ENCODE data around the gene TMEM187.

TMEM187 gene

DNA sequence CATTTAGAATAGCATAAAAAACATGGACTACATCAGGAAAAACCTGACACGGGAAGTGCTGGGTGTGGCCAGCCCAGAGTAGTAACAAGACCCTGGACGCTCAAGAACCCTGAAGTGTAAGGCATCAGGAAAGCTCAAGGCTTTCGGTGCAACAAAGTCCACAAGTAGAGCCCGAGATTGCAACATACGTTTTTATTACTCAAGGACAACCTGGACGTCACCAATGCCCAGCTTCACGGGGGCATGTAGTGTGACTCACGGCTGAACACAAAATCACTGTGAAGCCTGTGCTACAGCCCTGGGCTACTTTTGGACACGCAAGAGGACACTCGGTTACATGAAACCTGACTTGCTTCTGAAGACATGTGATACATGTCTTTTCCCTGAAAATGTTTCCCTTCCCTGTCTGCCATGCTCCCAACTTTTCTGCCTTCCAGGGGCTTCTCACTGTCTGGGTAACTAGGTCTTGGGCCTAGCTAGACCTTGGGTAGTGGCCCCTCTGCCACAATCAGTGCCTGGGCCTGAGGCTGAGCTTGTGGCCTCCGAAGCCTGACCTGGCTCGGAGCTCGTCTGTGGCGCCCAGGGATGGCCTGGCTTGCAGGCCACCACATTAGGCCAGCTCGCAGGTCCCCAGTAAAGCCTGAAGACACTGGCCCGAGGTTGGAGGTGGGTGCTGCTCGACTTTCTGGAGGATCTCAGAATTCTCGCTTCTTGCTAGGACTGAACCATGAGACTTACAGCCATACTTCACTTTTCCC is 38.0 kb downstream of the TMEM187 start:
- no peak overlapping the region for H3K27ac ChIP-seq (ENCODE audit: low read depth, low read length)

DNA sequence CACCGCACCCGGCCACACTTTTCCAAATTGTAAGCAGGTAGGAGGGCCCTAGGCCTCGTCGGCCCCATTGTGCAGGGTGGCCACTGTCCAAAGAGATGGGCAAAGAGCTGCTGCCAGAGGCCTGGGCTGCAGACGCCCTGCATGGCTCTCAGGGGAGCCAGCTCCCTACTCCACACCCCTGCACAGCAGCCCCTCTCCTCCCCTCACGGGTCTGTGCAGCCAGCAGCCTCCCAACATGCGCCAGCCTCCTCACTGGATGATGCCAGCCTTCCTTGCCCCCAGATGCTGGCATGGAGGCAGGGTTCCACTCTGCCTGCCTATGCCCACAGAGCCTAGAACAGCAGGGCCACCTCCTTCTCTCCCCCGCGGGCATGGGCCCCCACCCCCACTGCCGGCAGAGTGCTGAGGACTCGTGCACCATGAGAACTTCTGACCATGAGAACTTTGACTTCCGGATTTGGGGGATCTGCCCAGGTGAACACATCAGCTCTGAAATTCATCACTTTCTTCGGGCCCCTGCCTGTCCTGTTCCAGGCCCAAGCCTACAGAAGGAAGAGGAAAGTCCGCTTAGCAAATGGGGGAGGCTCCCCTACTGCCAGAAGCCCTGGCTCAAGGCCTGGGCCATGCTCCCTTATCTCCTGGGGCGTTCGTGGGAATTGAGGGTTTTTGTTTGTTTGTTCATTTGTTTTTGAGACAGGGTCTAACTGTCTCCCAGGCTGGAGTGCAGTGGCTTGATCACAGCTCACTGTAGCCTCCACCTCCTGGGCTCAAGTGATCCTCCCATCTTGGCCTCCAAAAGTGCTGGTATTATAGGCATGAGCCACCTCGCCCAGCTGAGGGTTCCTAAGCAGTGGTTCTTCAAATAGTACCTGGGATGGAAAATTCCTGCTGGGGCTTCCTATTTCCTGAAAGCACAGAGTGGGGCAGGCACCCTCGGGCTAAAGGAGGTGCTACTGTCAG is 39.1 kb downstream of the TMEM187 start:
- Histone ChIP-seq H3K4me3 (ENCODE audit: low read depth in 1 of 2, low read length in 2 of 2) (no peak overlapping the region), H3K9ac (ENCODE audit: low read length) (no peak overlapping the region), H3K4me1 (ENCODE audit: insufficient read depth, low read length) (no peaks in the 10 kb centered on the region), H3K36me3 (ENCODE audit: insufficient read depth, low read length) (peaks cover 5% of the 10 kb centered on the region), H3K27ac (ENCODE audit: low read depth, low read length) (no peak overlapping the region), H3K9me3 (ENCODE audit: low read length) (no peaks in the 10 kb centered on the region), H3K27me3 (ENCODE audit: control insufficient read depth in 1 of 2, insufficient read depth in 2 of 2, low read length in 2 of 2) (peaks cover 0 to 21% of the 10 kb centered on the region in 2 donors)

More for the DNA sequence above, 38.0 kb downstream of the TMEM187 start:
- no peaks in the 10 kb centered on the region for H3K36me3 ChIP-seq (ENCODE audit: insufficient read depth, low read length)
- no peak overlapping the region for H3K9ac ChIP-seq (ENCODE audit: low read length)
- no peaks in the 10 kb centered on the region for H3K4me1 ChIP-seq (ENCODE audit: insufficient read depth, low read length)
- peaks cover 0 to 15% of the 10 kb centered on the region in 2 donors for H3K27me3 ChIP-seq (ENCODE audit: control insufficient read depth in 1 of 2, insufficient read depth in 2 of 2, low read length in 2 of 2)
- no peak overlapping the region for H3K4me3 ChIP-seq (ENCODE audit: low read depth in 1 of 2, low read length in 2 of 2)
- H3K9me3 ChIP-seq (ENCODE audit: low read length), result no peaks in the 10 kb centered on the region

DNA sequence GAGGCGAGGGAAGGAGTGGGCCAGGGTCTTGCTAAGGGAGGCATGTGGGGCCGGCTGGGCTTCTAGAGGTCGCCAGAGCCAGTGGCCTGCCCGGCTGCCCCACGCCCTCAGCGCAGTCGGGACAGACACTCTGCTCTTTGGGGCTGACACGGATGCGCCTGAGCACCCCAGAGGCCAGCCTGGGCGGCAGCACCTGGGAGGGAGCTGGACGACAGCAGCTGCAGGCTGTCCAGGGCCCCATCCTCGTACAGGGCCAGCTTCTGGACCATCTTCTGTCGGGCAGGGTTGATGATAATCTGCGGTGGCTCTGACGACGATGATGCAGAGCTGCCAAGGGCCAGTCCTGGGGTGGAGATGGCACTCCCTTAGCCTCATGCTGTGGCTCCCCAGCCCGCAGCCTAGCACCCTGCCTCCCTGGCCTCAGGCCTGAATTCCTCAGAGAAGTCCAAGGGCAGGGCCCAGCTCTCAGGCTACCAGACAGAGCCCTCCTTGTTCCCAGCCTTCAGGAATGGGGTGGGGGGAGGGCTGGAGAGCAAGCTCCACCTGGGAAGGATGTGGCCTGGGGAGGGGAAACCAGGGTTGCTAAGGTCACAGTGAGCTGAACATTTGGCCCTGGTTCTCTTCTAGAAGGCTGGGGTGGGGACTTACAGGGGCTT is 39.9 kb downstream of the TMEM187 start:
- Histone ChIP-seq H3K9ac (ENCODE audit: low read length) (no peak overlapping the region), H3K4me1 (ENCODE audit: insufficient read depth, low read length) (no peaks in the 10 kb centered on the region), H3K4me3 (ENCODE audit: low read depth in 1 of 2, low read length in 2 of 2) (no peak overlapping the region), H3K27ac (ENCODE audit: low read depth, low read length) (no peak overlapping the region), H3K27me3 (ENCODE audit: control insufficient read depth in 1 of 2, insufficient read depth in 2 of 2, low read length in 2 of 2) (peaks cover 0 to 21% of the 10 kb centered on the region in 2 donors), H3K36me3 (ENCODE audit: insufficient read depth, low read length) (peaks cover 5% of the 10 kb centered on the region), H3K9me3 (ENCODE audit: low read length) (no peaks in the 10 kb centered on the region)

DNA sequence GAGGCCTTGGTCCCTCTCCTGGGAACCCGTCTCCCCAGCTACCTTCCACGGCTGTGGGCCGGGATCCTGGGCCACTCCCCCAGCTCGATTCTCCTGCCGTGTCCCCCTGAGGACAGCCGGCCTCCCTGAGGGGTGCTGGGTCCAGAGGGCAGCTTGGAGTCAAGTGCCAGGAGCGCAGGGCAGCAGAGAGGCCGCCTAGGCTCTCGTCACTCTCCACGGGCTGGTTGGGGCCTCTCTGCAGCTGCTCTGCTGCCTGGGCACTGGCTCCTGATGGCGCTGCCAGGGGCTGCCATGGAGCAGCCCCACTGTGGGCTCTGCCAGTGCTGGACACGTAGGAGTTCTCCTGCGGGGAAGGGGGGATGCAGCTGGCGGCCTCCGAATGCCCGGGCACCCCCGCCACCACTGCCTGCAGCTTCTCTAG is 40.5 kb downstream of the TMEM187 start:
- no peak overlapping the region for H3K27ac ChIP-seq (ENCODE audit: low read depth, low read length)
- H3K36me3 ChIP-seq (ENCODE audit: insufficient read depth, low read length), result peaks cover 5% of the 10 kb centered on the region
- no peaks in the 10 kb centered on the region for H3K4me1 ChIP-seq (ENCODE audit: insufficient read depth, low read length)
- H3K9ac ChIP-seq (ENCODE audit: low read length), result no peak overlapping the region
- H3K4me3 ChIP-seq (ENCODE audit: low read depth in 1 of 2, low read length in 2 of 2), result no peak overlapping the region
- peaks cover 0 to 21% of the 10 kb centered on the region in 2 donors for H3K27me3 ChIP-seq (ENCODE audit: control insufficient read depth in 1 of 2, insufficient read depth in 2 of 2, low read length in 2 of 2)
- no peaks in the 10 kb centered on the region for H3K9me3 ChIP-seq (ENCODE audit: low read length)

DNA sequence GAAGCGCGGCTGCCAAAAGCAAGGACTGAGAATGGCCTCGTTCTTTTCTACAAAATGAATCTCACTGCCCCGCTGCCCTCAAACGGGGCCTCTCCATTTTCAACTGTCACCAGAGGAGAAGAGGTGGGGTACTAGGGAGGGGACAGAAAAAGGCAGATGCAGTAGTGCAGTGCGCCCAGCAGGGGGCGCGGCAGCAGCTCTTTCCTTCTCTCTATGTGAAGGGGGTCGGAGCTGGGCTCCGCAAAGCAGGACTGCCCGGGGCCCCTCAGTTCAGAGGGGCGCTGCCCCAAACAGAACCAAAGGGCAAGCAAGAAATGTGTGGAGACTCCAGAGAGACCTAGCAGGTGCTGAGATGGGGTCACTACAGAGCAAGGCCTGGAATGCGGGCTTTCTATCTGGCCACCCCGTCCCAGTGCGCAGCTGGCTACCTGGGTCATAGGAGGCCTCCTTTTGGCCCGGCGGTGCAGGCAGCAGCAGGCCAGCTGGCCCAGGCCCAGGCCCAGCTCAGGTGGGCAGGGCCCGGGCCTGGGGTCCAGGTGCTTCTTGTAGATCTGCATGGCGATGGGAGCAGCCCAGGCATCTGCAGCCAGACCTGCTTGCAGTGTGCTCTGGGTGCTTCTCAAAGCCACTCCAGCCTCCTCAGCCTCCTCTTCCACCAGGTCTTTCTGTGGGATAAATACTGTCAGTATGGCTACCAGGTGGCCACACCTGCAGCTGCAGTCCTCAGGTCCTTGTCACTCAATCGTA is 41.2 kb downstream of the TMEM187 start:
- peaks cover 5% of the 10 kb centered on the region for H3K36me3 ChIP-seq (ENCODE audit: insufficient read depth, low read length)
- peaks cover 0 to 21% of the 10 kb centered on the region in 2 donors for H3K27me3 ChIP-seq (ENCODE audit: control insufficient read depth in 1 of 2, insufficient read depth in 2 of 2, low read length in 2 of 2)
- H3K9me3 ChIP-seq (ENCODE audit: low read length), result no peaks in the 10 kb centered on the region
- peaks cover 3% of the 10 kb centered on the region for H3K4me1 ChIP-seq (ENCODE audit: insufficient read depth, low read length)
- H3K4me3 ChIP-seq (ENCODE audit: low read depth in 1 of 2, low read length in 2 of 2), result no peak overlapping the region
- H3K9ac ChIP-seq (ENCODE audit: low read length), result no peak overlapping the region
- no peak overlapping the region for H3K27ac ChIP-seq (ENCODE audit: low read depth, low read length)

DNA sequence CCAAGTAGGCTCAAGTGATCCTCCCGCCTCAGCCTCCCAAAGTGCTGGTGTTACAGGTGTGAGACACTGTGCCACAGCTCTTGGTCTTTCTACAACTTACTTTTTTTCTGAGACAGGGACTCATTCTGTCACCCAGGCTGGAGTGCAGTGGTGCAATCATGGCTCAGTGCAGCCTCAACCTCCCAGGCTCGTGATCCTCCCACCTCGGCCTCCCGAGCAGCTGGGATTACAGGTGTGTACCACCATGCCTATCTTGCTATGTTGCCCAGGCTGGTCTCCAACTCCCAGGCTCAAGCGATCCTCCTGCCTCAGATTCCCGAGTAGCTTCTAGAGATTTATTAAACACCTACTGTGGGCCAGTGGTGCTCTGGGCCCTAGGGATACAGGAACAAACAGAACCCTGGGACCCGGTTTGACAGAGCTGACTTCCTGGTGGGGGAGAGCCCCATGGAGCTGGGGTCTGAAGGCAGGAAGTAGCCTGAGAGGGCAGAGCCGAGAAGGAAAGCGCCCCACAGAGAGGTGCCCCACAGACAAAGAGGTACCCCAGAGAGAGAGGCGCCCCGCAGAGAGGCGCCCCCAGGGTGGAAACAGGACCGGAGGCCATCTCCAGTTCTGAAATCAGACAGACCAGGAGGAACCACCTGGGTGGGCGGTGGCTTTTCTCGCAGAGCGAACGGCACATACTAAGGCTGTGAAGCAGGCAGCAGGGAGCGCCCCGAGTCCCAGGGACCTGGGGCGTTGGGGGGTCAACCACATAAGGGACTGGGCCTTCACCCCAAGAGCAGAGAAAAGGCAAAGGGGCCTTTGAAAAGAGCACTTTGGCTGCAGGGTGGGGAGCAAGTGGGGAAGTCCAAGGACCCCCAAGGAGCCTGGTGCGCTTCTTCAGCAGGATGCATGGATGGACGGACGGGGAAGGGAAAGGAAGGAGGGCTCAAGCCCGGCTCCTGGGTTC is 42.2 kb downstream of the TMEM187 start:
- H3K27me3 ChIP-seq (ENCODE audit: control insufficient read depth in 1 of 2, insufficient read depth in 2 of 2, low read length in 2 of 2), result peaks cover 0 to 21% of the 10 kb centered on the region in 2 donors
- no peak overlapping the region for H3K27ac ChIP-seq (ENCODE audit: low read depth, low read length)
- H3K36me3 ChIP-seq (ENCODE audit: insufficient read depth, low read length), result peaks cover 5% of the 10 kb centered on the region
- H3K4me3 ChIP-seq (ENCODE audit: low read depth in 1 of 2, low read length in 2 of 2), result no peak overlapping the region
- H3K4me1 ChIP-seq (ENCODE audit: insufficient read depth, low read length), result peaks cover 3% of the 10 kb centered on the region
- H3K9ac ChIP-seq (ENCODE audit: low read length), result no peak overlapping the region
- H3K9me3 ChIP-seq (ENCODE audit: low read length), result no peaks in the 10 kb centered on the region

DNA sequence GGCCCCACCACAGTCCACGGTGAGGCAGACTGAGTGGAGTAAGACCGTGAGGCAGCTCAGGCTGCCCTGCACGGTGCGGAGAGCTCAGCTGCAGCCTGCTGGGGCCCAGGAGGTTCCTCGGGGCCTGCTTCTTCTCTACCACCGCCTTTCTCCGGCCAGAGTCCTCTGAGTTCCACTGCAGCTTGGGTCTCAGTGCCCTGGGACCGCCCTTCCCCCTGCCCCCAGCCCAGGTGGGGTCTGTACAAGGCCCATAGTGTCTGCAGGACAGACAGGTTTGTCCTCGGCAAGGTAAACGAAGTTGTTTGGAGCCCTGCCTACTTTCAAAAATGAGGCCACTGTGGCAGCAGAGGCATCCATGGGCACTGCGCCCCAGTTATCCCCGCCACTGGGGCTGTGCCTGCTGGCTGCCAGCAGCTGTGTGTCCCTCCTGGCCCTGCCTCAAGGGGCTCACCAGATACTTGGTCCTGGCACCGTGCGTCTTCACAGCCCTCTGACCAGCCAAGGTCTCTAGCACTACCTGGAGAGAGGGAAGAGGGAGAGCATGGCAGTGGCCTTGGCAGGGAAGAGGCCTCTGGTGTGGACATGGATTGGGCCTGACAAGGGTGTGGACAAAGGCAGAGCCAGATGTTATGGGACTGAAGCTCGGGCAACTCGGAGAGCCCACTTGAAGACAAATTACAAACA is 43.2 kb downstream of the TMEM187 start:
- H3K4me3 ChIP-seq (ENCODE audit: low read depth in 1 of 2, low read length in 2 of 2), result no peak overlapping the region
- peaks cover 0 to 21% of the 10 kb centered on the region in 2 donors for H3K27me3 ChIP-seq (ENCODE audit: control insufficient read depth in 1 of 2, insufficient read depth in 2 of 2, low read length in 2 of 2)
- peaks cover 9% of the 10 kb centered on the region for H3K4me1 ChIP-seq (ENCODE audit: insufficient read depth, low read length)

DNA sequence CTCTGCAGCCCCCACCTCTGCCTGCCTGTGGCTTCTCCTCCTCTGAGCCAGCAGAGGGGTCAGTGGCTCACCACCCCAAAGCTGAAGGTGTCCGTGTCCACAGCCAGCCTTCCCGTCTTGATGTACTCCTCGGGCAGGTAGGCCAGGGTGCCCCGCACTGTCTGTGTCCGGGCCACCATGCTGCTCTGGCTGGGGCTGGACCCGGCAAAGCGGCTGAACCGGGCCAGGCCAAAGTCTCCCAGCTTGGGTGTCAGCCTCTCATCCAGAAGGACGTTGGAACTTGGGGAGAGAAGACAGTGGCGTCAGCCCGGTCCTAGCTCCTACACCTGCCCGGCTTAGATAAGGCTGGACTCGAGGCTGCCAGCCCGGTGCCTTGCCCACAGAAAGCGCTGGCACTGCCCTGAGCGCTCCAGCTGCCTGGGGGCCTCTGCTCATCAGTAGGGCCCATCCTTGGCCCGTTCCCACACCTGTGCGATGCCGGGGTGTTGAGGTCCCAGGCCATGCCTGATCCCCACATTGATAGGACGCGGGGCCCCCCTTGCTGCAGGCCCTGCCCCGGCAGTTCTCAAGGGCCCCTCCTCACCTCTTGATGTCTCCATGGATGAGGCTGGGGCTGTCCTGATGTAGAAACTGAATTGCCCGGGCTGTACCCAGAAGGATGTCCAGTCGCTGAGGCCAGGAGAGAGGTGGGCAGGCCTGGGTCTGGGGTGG is 44.0 kb downstream of the TMEM187 start:
- H3K4me1 ChIP-seq (ENCODE audit: insufficient read depth, low read length), result peaks cover 16% of the 10 kb centered on the region
- H3K9ac ChIP-seq (ENCODE audit: low read length), result no peak overlapping the region
- H3K9me3 ChIP-seq (ENCODE audit: low read length), result no peaks in the 10 kb centered on the region
- peaks cover 5% of the 10 kb centered on the region for H3K36me3 ChIP-seq (ENCODE audit: insufficient read depth, low read length)
- no peak overlapping the region for H3K4me3 ChIP-seq (ENCODE audit: low read depth in 1 of 2, low read length in 2 of 2)
- peaks cover 0 to 21% of the 10 kb centered on the region in 2 donors for H3K27me3 ChIP-seq (ENCODE audit: control insufficient read depth in 1 of 2, insufficient read depth in 2 of 2, low read length in 2 of 2)
- H3K27ac ChIP-seq (ENCODE audit: low read depth, low read length), result no peak overlapping the region

More for the DNA sequence above, 43.2 kb downstream of the TMEM187 start:
- H3K36me3 ChIP-seq (ENCODE audit: insufficient read depth, low read length), result peaks cover 5% of the 10 kb centered on the region
- H3K27ac ChIP-seq (ENCODE audit: low read depth, low read length), result no peak overlapping the region
- H3K9ac ChIP-seq (ENCODE audit: low read length), result no peak overlapping the region
- H3K9me3 ChIP-seq (ENCODE audit: low read length), result no peaks in the 10 kb centered on the region

DNA sequence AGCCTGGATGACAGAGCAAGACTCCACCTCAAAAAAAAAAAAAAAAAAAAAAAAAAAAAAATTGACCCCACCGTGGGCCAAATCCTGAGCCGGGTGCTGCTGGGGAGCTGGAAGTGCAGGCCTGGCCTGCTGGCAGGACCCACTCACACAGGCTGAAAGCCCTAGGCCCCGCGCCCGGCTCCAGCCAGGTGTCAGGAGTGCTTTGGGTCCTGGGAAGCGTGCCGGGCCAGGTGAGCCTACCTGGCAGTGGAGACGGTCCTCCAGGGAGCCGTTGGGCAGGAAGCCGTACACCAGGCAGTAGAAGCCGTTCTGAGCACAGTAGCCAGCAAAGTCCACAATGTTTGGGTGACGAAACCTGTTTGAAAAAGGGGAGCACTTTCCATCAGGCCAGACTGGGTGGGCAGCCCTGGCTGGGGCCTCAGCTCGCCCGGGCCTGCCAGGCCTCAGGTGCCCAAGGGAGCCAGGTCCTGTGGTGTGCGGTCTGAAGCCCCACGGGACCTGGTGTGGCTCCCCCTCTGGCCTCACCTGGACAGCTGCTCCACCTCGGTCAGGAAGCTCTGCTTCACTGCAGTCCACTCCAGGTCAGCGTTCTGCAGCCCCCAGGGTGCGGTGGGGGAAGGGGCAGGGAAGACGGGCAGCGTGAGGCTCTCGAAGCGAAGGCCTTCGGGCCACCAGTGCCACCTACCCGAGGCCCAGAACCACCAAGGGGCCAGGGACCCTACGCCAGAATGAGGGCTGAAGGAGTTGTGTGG is 45.4 kb downstream of the TMEM187 start:
- Histone ChIP-seq H3K9me3 (ENCODE audit: low read length) (no peaks in the 10 kb centered on the region), H3K27me3 (ENCODE audit: control insufficient read depth in 1 of 2, insufficient read depth in 2 of 2, low read length in 2 of 2) (peaks cover 0 to 21% of the 10 kb centered on the region in 2 donors), H3K4me3 (ENCODE audit: low read depth in 1 of 2, low read length in 2 of 2) (no peak overlapping the region), H3K27ac (ENCODE audit: low read depth, low read length) (no peak overlapping the region), H3K9ac (ENCODE audit: low read length) (no peak overlapping the region), H3K4me1 (ENCODE audit: insufficient read depth, low read length) (peaks cover 16% of the 10 kb centered on the region), H3K36me3 (ENCODE audit: insufficient read depth, low read length) (peaks cover 5% of the 10 kb centered on the region)
